Natural killer cell (primary cell): ENCODE results near the gene FRMPD2. TPM values are rescaled to one million over a fixed set of nuclear protein-coding genes. Genes with fewer than 3 reads are reported as not detected.

Source experiments
- ATAC-seq, 3 donors: fragments of 150-1000 bp in 2 of 3; fragments of 200-7000 bp in 1 of 3; cut with Tn5 transposase; 1 replicate in 1 of 3; 2 replicates in 2 of 3; pipeline ENCODE4 v1.10.0; 2021; ENCODE audit warnings: mild to moderate bottlenecking in 2 of 3, moderate library complexity in 2 of 3
- DNase-seq, 2 donors: peaks; one replicate each; pipeline versions ENCODE4 v3.0.0 to v3.0.0-alpha.2; 2013 to 2021; ENCODE audit warnings: mixed read lengths in 1 of 2
- H3K27ac ChIP-seq: one replicate; pipeline ENCODE4 v1.5.1; 2013; ENCODE audit warnings: mild to moderate bottlenecking, low read length
- H3K27me3 ChIP-seq: one replicate; pipeline ENCODE4 v1.6.1; 2013; ENCODE audit warnings: low read length; ENCODE audit not compliant: control insufficient read depth, insufficient read depth
- H3K36me3 ChIP-seq: one replicate; pipeline ENCODE4 v1.6.1; 2013; ENCODE audit warnings: low read length; ENCODE audit not compliant: control insufficient read depth, insufficient read depth
- H3K4me1 ChIP-seq: one replicate; pipeline ENCODE4 v1.6.1; 2013; ENCODE audit warnings: low read length; ENCODE audit not compliant: control insufficient read depth, insufficient read depth
- H3K4me3 ChIP-seq: one replicate; pipeline ENCODE4 v1.5.1; 2013; ENCODE audit warnings: low read length
- H3K9me3 ChIP-seq: one replicate; pipeline ENCODE4 v1.6.1; 2013; ENCODE audit warnings: low read length; ENCODE audit not compliant: control insufficient read depth, insufficient read depth
- H3K27ac Mint-ChIP-seq, 2 donors: one replicate each; pipeline ENCODE4 v1.8.0; 2022; ENCODE audit warnings: mild to moderate bottlenecking in 2 of 2, mixed read lengths in 2 of 2, moderate library complexity in 1 of 2
- H3K27me3 Mint-ChIP-seq, 2 donors: one replicate each; pipeline ENCODE4 v1.8.0; 2022; ENCODE audit warnings: low read depth in 2 of 2, mixed read lengths in 2 of 2
- H3K36me3 Mint-ChIP-seq: one replicate; pipeline ENCODE4 v1.8.0; 2022; ENCODE audit warnings: mixed read lengths
- H3K4me1 Mint-ChIP-seq, 2 donors: one replicate each; pipeline ENCODE4 v1.8.0; 2022; ENCODE audit warnings: mixed read lengths in 2 of 2
- H3K4me3 Mint-ChIP-seq: one replicate; pipeline ENCODE4 v1.8.0; 2022; ENCODE audit warnings: mild to moderate bottlenecking, moderate library complexity, mixed read lengths
- H3K9me3 Mint-ChIP-seq, 2 donors: one replicate each; pipeline ENCODE4 v1.8.0; 2022; ENCODE audit warnings: mixed read lengths in 2 of 2
- CTCF ChIP-seq: fragments of 200-600 bp; IDR thresholded peaks from one replicate; pipeline ENCODE4 v1.8.0; 2022; ENCODE audit warnings: antibody characterized with exemption
- WGBS: methylation state at CpG from one replicate; pipeline ENCODE4 v1.1.7; 2013; ENCODE audit warnings: missing lambda C conversion rate; ENCODE audit not compliant: insufficient coverage; 5-methylcytosine and 5-hydroxymethylcytosine counted together
- intact Hi-C: fragments of 100-400 bp; cut with micrococcal nuclease; formaldehyde crosslinking; loops from one replicate; pipeline ENCODE4 v1.14.2; 2022
- total RNA-seq, 4 donors: library from RNA; stranded (reverse); fragments of 120-200 nt in 1 of 4; gene quantifications; one replicate each; pipeline versions ENCODE4 v1.2.3 to v1.2.4, GENCODE V29; 2013 to 2022

Gene FRMPD2
- total RNA-seq, 3 donors from 2014 or later (not counting 1 experiment from before 2014, with no cell fraction given): 0.20 TPM; not detected in 2

GRCh38 chr10:48287417-48288391 lies 13.2 kb upstream of the FRMPD2 start:
- Mint-ChIP-seq H3K4me3 (no peak overlapping the region), H3K9me3 (peaks cover 0 to 2% of the 10 kb centered on the region in 2 donors), H3K36me3 (no peaks in the 10 kb centered on the region), H3K4me1 (no peaks in the 10 kb centered on the region), H3K27ac (no peak overlapping the region), H3K27me3 (peaks cover 13 to 20% of the 10 kb centered on the region in 2 donors)
- H3K27ac ChIP-seq: no peak overlapping the region
- no peaks in the 10 kb centered on the region for H3K36me3 ChIP-seq
- ATAC-seq (no peak), DNase-seq (no peak)
- 48% methylated on average over 13 of the region's 13 CpGs for WGBS
- H3K27me3 ChIP-seq: no peaks in the 10 kb centered on the region
- peaks cover 3% of the 10 kb centered on the region for H3K4me1 ChIP-seq
- no peak overlapping the region for H3K4me3 ChIP-seq
- peaks cover 5% of the 10 kb centered on the region for H3K9me3 ChIP-seq
- TF ChIP-seq CTCF: no peak
- intact Hi-C loops: no loop called here

DNA sequence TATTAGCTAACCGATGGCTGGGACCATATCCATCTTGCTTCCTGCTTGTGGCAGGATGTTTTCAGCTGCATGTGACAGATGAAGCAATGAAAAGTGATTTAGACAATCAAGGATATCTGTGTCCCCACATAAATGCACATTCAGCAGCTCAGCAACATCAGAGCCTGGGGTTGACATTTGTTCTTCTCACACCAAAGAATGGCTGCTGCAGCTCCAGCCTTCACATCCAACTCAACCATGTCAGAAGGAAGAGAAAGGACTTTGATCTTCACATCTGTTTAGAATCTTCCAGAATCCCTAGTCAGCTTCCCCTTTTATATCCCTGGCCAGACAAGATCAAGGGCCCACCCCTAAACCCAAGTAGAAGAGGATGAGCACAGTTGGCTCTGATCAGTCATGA lies 11.9 kb upstream of the FRMPD2 start:
- Histone ChIP-seq H3K36me3 (no peaks in the 10 kb centered on the region), H3K27me3 (no peaks in the 10 kb centered on the region), H3K9me3 (peaks cover 5% of the 10 kb centered on the region), H3K4me3 (no peak overlapping the region), H3K27ac (no peak overlapping the region), H3K4me1 (peaks cover 3% of the 10 kb centered on the region)
- Mint-ChIP-seq H3K9me3 (peaks cover 0 to 2% of the 10 kb centered on the region in 2 donors), H3K4me1 (no peaks in the 10 kb centered on the region), H3K36me3 (no peaks in the 10 kb centered on the region), H3K4me3 (no peak overlapping the region), H3K27me3 (peaks cover 11 to 22% of the 10 kb centered on the region in 2 donors), H3K27ac (no peak overlapping the region)
- WGBS: 80% methylated on average over 1 of the region's 1 CpG
- ATAC-seq (no peak), DNase-seq (no peak)
- intact Hi-C loops: no loop called here
- no peak for TF ChIP-seq CTCF

DNA sequence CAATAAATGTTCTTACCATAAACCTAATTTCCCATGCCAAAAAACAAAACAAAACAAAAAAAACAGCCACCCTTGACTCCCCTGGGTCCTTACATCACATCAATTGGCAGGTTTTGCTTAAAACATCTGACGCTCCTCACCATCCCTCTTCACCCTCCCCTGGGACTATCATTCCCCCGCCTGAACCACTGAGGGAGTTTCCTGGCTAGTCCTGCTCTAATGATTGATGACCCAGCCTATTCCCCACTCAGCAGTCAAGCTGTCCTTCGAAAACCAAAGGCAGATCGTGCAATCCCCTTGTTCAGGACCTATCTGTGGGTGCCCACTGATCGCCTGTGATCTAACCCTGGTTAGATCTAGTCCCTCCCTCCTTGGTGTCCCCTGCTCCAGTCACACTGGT lies 11.2 kb upstream of the FRMPD2 start:
- ATAC-seq (no peak), DNase-seq (no peak)
- H3K27me3 Mint-ChIP-seq: peaks cover 13 to 27% of the 10 kb centered on the region in 2 donors
- intact Hi-C loops: no loop called here
- TF ChIP-seq CTCF: no peak
- H3K9me3 Mint-ChIP-seq: peaks cover 2 to 4% of the 10 kb centered on the region in 2 donors
- WGBS: 78% methylated on average over 5 of the region's 5 CpGs
- Histone ChIP-seq H3K27ac (no peak overlapping the region), H3K27me3 (no peaks in the 10 kb centered on the region), H3K36me3 (no peaks in the 10 kb centered on the region), H3K4me1 (peaks cover 3% of the 10 kb centered on the region), H3K9me3 (peaks cover 5% of the 10 kb centered on the region), H3K4me3 (no peak overlapping the region)
- H3K36me3 Mint-ChIP-seq: no peaks in the 10 kb centered on the region
- no peaks in the 10 kb centered on the region for H3K4me1 Mint-ChIP-seq
- no peak overlapping the region for H3K4me3 Mint-ChIP-seq
- H3K27ac Mint-ChIP-seq: no peak overlapping the region
